GM18505 (cell line): ENCODE data around the gene ITM2B.

Experiments used
- ATAC-seq: cut with Tn5 transposase; IDR thresholded peaks from one replicate; pipeline ENCODE4 v1.9.1; 2021; ENCODE audit not compliant: unreplicated experiment
- POLR2A ChIP-seq: IDR thresholded peaks from 4 replicates; pipeline ENCODE4 v1.6.1; 2011; ENCODE audit warnings: borderline replicate concordance; ENCODE audit not compliant: insufficient read depth, insufficient read length; ENCODE audit errors: extremely low read depth

ITM2B gene

GRCh38 chr13:48216204-48216711, 16.7 kb upstream of the ITM2B start:
- no peak for ATAC-seq
- no peak for TF ChIP-seq POLR2A

GRCh38 chr13:48220592-48220980, 12.4 kb upstream of the ITM2B start:
- TF ChIP-seq POLR2A, result no peak
- ATAC-seq, result no peak

GRCh38 chr13:48220981-48221685, 11.9 kb upstream of the ITM2B start:
- no peak for ATAC-seq
- no peak for TF ChIP-seq POLR2A

- ATAC-seq, result no peak
- TF ChIP-seq POLR2A, result no peak
Observed at GRCh38 chr13:48221686-48222187, 11.3 kb upstream of the ITM2B start.

- TF ChIP-seq POLR2A, result no peak
- ATAC-seq, result no peak
Observed at GRCh38 chr13:48222358-48223301, 10.4 kb upstream of the ITM2B start.

- ATAC-seq, result no peak
- TF ChIP-seq POLR2A, result no peak
Observed at GRCh38 chr13:48224701-48225100, 8.3 kb upstream of the ITM2B start.

GRCh38 chr13:48230541-48230940, 2.5 kb upstream of the ITM2B start:
- no peak for TF ChIP-seq POLR2A
- ATAC-seq, result no peak

GRCh38 chr13:48231080-48231479, 1.9 kb upstream of the ITM2B start:
- ATAC-seq, result no peak

GRCh38 chr13:48231933-48232332, 1.1 kb upstream of the ITM2B start:
- ATAC-seq, result no peak
- no peak for TF ChIP-seq POLR2A

More at GRCh38 chr13:48231080-48231479, 1.9 kb upstream of the ITM2B start:
- no peak for TF ChIP-seq POLR2A

GRCh38 chr13:48232420-48233045, 473 bp upstream of the ITM2B start:
- ATAC-seq, result peak; percentile 17
- TF ChIP-seq POLR2A, result no peak

GRCh38 chr13:48233889-48234488, 983 bp downstream of the ITM2B start:
- TF ChIP-seq POLR2A, result no peak
- ATAC-seq, result peak; percentile 6

- ATAC-seq, result peak; percentile 55
- TF ChIP-seq POLR2A, result no peak
Observed at GRCh38 chr13:48234566-48235340, 1.7 kb downstream of the ITM2B start.
